ENCODE measurements around the gene BAIAP2L2. TPM values are rescaled to one million over a fixed set of nuclear protein-coding genes. Genes with fewer than 3 reads are reported as not detected.

Gene BAIAP2L2
- total and polyA plus RNA-seq, 7 donors: 0.16 to 48.7 (median 0.71) TPM

DNA sequence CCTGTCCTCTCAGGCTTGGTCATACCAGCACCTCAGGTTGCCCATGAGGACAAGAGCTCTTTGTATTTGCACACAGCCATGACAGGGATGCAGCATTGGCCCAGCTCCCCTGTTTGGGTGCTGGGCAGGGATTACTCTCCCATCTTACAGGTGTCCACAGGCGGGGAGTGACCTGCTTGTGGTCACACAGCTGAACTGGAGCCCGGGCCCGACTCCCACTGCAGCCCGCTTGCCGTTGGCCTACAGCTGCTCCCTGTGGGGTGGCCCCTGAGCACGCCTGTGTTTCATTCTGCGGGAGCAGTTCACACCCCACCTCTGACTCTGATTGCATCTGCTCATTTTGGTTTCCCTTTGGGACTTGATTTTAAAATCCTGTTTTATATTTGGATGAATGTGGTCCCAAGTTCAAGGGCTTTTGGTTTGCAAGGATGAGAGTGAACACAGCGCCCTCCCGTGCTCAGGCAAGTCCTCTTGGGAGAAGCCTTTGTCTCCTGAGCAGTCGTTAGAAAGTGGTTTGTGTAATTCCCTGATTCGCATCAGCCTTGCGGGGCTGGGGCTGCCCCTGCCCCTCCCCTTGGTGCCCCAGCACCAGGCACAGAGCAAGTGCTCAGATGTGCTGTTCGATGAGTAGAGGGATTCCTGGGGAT, 44.0 kb downstream of the BAIAP2L2 start:
- intact Hi-C loops (cut with DNase I): loop anchor here (5.0 kb wide), 2 partner anchors 36 to 251 kb away; partner anchors contain the start of gene CSNK1E
- peaks cover 0 to 40% (median 14%) of the 10 kb centered on the region in 4 donors for H3K36me3 ChIP-seq
- WGBS, 2 donors: 83 to 92% methylated on average over 13 of the region's 13 CpGs
- H3K4me3 ChIP-seq: no peak overlapping the region
- no peak overlapping the region for H3K27ac ChIP-seq
- TF ChIP-seq, protein P1, sequence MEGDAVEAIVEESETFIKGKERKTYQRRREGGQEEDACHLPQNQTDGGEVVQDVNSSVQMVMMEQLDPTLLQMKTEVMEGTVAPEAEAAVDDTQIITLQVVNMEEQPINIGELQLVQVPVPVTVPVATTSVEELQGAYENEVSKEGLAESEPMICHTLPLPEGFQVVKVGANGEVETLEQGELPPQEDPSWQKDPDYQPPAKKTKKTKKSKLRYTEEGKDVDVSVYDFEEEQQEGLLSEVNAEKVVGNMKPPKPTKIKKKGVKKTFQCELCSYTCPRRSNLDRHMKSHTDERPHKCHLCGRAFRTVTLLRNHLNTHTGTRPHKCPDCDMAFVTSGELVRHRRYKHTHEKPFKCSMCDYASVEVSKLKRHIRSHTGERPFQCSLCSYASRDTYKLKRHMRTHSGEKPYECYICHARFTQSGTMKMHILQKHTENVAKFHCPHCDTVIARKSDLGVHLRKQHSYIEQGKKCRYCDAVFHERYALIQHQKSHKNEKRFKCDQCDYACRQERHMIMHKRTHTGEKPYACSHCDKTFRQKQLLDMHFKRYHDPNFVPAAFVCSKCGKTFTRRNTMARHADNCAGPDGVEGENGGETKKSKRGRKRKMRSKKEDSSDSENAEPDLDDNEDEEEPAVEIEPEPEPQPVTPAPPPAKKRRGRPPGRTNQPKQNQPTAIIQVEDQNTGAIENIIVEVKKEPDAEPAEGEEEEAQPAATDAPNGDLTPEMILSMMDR (IDR thresholded peaks at IDR 0.05): no peak
- TF ChIP-seq EP300 (IDR thresholded peaks at IDR 0.05) (no peak), POLR2A (IDR thresholded peaks at IDR 0.05) (no peak), POLR2AphosphoS5 (IDR thresholded peaks at IDR 0.05) (no peak)
- peaks cover 0 to 28% (median 26%) of the 10 kb centered on the region in 4 donors for H3K4me1 ChIP-seq
- DNase-seq: no peak
- no peaks in the 10 kb centered on the region for H3K9me3 ChIP-seq
- no peaks in the 10 kb centered on the region for H3K27me3 ChIP-seq

DNA sequence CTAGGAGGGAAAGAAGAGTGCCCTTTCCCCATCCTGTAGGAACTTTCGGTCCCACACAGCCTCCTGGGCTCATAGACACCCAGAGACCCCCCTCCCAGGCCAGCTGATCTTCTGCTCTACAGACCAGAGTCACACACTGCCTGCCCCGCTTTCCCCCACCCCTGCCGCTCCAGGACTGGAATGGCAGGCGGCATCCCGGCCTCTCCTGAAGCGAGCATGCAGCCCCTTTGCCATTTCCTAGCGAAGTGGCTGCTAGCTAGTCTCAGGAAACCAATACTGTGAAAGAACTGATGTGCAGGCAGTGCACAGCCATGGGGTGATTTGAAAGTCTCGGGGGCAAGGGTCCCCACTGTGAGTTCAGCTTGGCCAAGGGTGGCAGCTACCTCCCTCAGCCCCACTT, 44.9 kb downstream of the BAIAP2L2 start:
- Histone ChIP-seq H3K4me3 (no peak overlapping the region), H3K9me3 (no peaks in the 10 kb centered on the region), H3K36me3 (peaks cover 0 to 46% (median 14%) of the 10 kb centered on the region in 4 donors), H3K4me1 (peaks cover 0 to 26% (median 23%) of the 10 kb centered on the region in 4 donors), H3K27ac (no peak overlapping the region), H3K27me3 (no peaks in the 10 kb centered on the region)
- WGBS, 2 donors: 95 to 98% methylated on average over 8 of the region's 8 CpGs
- DNase-seq: no peak
- intact Hi-C loops (cut with DNase I): loop anchor here (5.0 kb wide), 2 partner anchors 37 to 252 kb away; partner anchors contain the start of gene CSNK1E
- TF ChIP-seq, protein P1 (IDR thresholded peaks at IDR 0.05): no peak
- no peak for TF ChIP-seq EP300 (IDR thresholded peaks at IDR 0.05)
- TF ChIP-seq POLR2AphosphoS5 (IDR thresholded peaks at IDR 0.05): no peak
- TF ChIP-seq POLR2A (IDR thresholded peaks at IDR 0.05): no peak

DNA sequence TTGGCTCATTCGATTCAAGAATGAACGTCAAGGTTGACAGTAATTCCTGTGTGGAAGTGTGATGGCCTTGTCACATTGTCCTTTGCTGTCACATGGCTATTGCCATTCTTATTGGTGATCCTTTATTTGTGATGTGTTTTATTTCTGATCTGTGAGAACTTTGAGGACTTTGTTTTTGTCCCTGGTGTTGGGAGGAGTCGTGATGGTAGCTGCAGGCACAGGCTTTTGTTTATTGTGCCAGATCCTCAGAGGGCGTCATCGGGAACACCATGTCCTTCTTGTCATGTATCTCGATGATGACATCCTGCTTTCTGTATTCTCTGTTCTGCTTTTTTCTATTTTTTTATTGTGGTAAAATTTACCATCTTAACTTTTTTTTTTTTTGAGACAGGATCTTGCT, 47.7 kb downstream of the BAIAP2L2 start:
- Histone ChIP-seq H3K9me3 (no peaks in the 10 kb centered on the region), H3K36me3 (peaks cover 0 to 62% (median 14%) of the 10 kb centered on the region in 4 donors), H3K4me1 (peaks cover 0 to 2% (median 1%) of the 10 kb centered on the region in 4 donors), H3K4me3 (no peak overlapping the region), H3K27ac (peak overlapping the region; percentile 45 to 69 (median 61)), H3K27me3 (no peaks in the 10 kb centered on the region)
- no peak for DNase-seq
- WGBS, 2 donors: 80 to 85% methylated on average over 6 of the region's 6 CpGs
- TF ChIP-seq EP300 (IDR thresholded peaks at IDR 0.05): peak in 2 of 4 donors; percentile 69 to 77
- TF ChIP-seq, protein P1 (IDR thresholded peaks at IDR 0.05): no peak
- TF ChIP-seq POLR2A (IDR thresholded peaks at IDR 0.05): no peak
- peak; percentile 13 to 41 (median 23) for TF ChIP-seq POLR2AphosphoS5 (IDR thresholded peaks at IDR 0.05)
- intact Hi-C loops (cut with DNase I): no loop called here

DNA sequence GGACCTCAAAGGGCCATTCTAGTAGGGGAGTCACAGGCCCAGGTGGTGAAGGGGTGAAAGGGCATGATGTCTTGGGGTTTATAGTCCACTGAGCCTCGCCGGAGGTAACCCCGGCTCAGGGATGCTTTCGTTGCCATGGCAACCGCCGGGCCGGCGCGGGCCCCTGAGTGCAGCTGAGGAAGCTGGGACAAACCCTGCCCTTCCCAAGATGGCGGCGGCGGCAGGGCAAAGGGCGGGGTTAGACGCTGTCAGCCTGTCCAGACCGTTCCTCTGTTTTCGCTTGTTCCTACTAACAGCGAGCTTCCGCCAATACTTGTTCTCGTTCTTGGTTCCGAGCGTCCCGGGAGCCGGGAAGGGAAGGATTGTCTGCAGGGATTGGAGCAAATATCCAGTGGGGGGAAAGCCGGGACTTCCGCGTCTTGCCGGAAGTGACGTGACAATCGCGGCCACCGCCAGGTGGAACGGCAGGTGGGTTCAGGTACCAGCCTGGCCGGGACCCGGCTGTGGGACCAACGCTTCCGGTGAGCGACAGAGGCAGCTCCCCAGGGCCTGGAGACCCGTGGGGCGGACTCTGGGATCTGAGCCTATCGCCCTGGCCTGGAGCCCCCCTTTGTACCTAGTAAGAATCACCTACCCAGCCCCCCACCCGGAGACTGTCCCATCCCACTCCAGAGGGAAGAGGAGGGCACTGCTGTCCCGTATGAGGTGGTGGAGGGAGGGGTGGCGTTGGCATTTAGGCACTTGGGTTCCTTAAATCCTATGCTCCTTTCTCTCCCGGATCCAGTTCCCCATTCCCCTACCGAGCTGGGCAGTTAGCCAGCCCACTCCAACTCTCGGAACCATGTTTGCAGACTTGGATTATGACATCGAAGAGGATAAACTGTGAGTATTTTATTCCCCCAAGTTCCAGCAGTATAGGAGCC, 53.3 kb downstream of the BAIAP2L2 start, which contains the start of gene PICK1:
Gene PICK1 (plus strand): TSS at position 436 of the 923 bp plus-strand sequence. CDS start 406 bp downstream, at position 842.
- Histone ChIP-seq H3K9me3 (no peaks in the 10 kb centered on the region), H3K4me1 (peaks cover 0 to 17% (median 13%) of the 10 kb centered on the region in 4 donors), H3K4me3 (peak within 1 kb of the TSS; percentile 50 to 62 (median 58)), H3K27ac (peak within 1 kb of the TSS; percentile 74 to 85 (median 83)), H3K27me3 (no peaks in the 10 kb centered on the region), H3K36me3 (peaks cover 0 to 25% (median 0%) of the 10 kb centered on the region in 4 donors)
- intact Hi-C loops (cut with DNase I): loop anchor here (10.0 kb wide), 1 partner anchor 448 kb away; the partner anchor contains the start of gene DDX17
- DNase-seq: peak; percentile 96
- TF ChIP-seq, protein P1 (IDR thresholded peaks at IDR 0.05): peak in 1 of 4 experiments; percentile 23
- TF ChIP-seq POLR2A (IDR thresholded peaks at IDR 0.05) (no peak), POLR2AphosphoS5 (IDR thresholded peaks at IDR 0.05) (peak; percentile 61 to 83 (median 74))
- WGBS, 2 donors: 1 to 3% methylated on average over 47 of the region's 47 CpGs
